Measurements from ENCODE around the gene CREB5.

Gene CREB5

DNA sequence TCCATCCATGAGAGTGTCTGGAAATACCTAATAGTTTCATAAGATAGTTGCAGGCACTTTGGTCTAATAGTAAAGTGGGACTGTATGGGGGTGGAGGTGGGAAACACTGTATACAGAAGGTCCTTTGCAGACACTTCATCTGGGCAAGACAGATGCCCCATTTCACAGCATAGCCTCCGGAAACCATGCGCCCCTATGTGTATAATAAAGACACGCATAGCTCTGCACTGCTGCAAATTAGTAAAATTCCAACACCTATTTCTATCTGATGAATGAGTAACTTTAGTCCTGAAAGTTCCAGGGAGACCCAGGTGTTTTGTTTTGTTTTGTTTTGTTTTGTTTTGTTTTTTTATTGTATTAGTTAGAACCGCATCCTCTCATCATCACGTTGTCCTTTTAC lies 187.1 kb downstream of the CREB5 start:
- no peak overlapping the region for H3K9ac ChIP-seq (ENCODE audit: low read length)
- no peak overlapping the region for H3K27ac ChIP-seq (ENCODE audit: low read length, poor library complexity, severe bottlenecking)
- H2BK15ac ChIP-seq (ENCODE audit: low read depth, poor library complexity, severe bottlenecking): no peak overlapping the region
- no peak overlapping the region for H2BK5ac ChIP-seq (ENCODE audit: low read depth, low read length, poor library complexity, severe bottlenecking)
- H3K4ac ChIP-seq (ENCODE audit: low read depth in 1 of 2, low read length in 2 of 2): no peak overlapping the region
- H2BK12ac ChIP-seq (ENCODE audit: low read length in 2 of 2): no peak overlapping the region
- no CpG with 5 or more reads among the region's 5 CpGs for WGBS
- H3K79me1 ChIP-seq (replicated peaks; ENCODE audit: low read length, poor library complexity, severe bottlenecking): peaks cover 1% of the 10 kb centered on the region
- H3K27me3 ChIP-seq (ENCODE audit: control insufficient read depth in 1 of 2, insufficient read depth in 1 of 2, low read length in 2 of 2): no peaks in the 10 kb centered on the region
- H3K23ac ChIP-seq (ENCODE audit: low read length in 2 of 2): no peak overlapping the region
- H2AFZ ChIP-seq (ENCODE audit: low read depth, low read length): no peak overlapping the region
- no peak overlapping the region for H3K14ac ChIP-seq (ENCODE audit: low read length in 2 of 2)
- H3K18ac ChIP-seq (ENCODE audit: low read depth in 1 of 2, low read length in 2 of 2): no peak overlapping the region
- H4K8ac ChIP-seq (ENCODE audit: low read length): no peak overlapping the region
- no peak overlapping the region for H3K4me3 ChIP-seq (ENCODE audit: insufficient read depth in 1 of 2, low read depth in 1 of 2, low read length in 2 of 2)
- H3K4me2 ChIP-seq (ENCODE audit: low read length, poor library complexity, severe bottlenecking): no peak overlapping the region
- H3K36me3 ChIP-seq (ENCODE audit: control insufficient read depth in 1 of 2, insufficient read depth in 2 of 2, low read depth in 1 of 2, low read length in 2 of 2): no peaks in the 10 kb centered on the region
- no peaks in the 10 kb centered on the region for H3K9me3 ChIP-seq (ENCODE audit: control insufficient read depth, low read length)
- H2AK5ac ChIP-seq (ENCODE audit: low read length, severe bottlenecking): no peak overlapping the region
- H4K91ac ChIP-seq (ENCODE audit: low read length): no peak overlapping the region
- H3K4me1 ChIP-seq (ENCODE audit: control insufficient read depth, insufficient read depth, low read depth, low read length): no peaks in the 10 kb centered on the region
- no peak for DNase-seq
- H2BK120ac ChIP-seq (ENCODE audit: low read depth, low read length): no peak overlapping the region

- Histone ChIP-seq H3K23ac (ENCODE audit: low read length in 2 of 2) (no peak overlapping the region), H3K27me3 (ENCODE audit: control insufficient read depth in 1 of 2, insufficient read depth in 1 of 2, low read length in 2 of 2) (no peaks in the 10 kb centered on the region), H2BK120ac (ENCODE audit: low read depth, low read length) (no peak overlapping the region), H3K79me1 (replicated peaks; ENCODE audit: low read length, poor library complexity, severe bottlenecking) (peaks cover 1% of the 10 kb centered on the region), H3K4ac (ENCODE audit: low read depth in 1 of 2, low read length in 2 of 2) (no peak overlapping the region), H3K9me3 (ENCODE audit: control insufficient read depth, low read length) (no peaks in the 10 kb centered on the region), H2AFZ (ENCODE audit: low read depth, low read length) (no peak overlapping the region), H2BK5ac (ENCODE audit: low read depth, low read length, poor library complexity, severe bottlenecking) (no peak overlapping the region), H3K4me2 (ENCODE audit: low read length, poor library complexity, severe bottlenecking) (no peak overlapping the region), H2AK5ac (ENCODE audit: low read length, severe bottlenecking) (no peak overlapping the region), H3K27ac (ENCODE audit: low read length, poor library complexity, severe bottlenecking) (no peak overlapping the region), H3K18ac (ENCODE audit: low read depth in 1 of 2, low read length in 2 of 2) (no peak overlapping the region), H2BK15ac (ENCODE audit: low read depth, poor library complexity, severe bottlenecking) (no peak overlapping the region), H3K36me3 (ENCODE audit: control insufficient read depth in 1 of 2, insufficient read depth in 2 of 2, low read depth in 1 of 2, low read length in 2 of 2) (no peaks in the 10 kb centered on the region), H3K14ac (ENCODE audit: low read length in 2 of 2) (no peak overlapping the region), H4K8ac (ENCODE audit: low read length) (no peak overlapping the region), H2BK12ac (ENCODE audit: low read length in 2 of 2) (no peak overlapping the region), H3K4me3 (ENCODE audit: insufficient read depth in 1 of 2, low read depth in 1 of 2, low read length in 2 of 2) (no peak overlapping the region), H3K9ac (ENCODE audit: low read length) (no peak overlapping the region), H4K91ac (ENCODE audit: low read length) (no peak overlapping the region), H3K4me1 (ENCODE audit: control insufficient read depth, insufficient read depth, low read depth, low read length) (peaks cover under 1% of the 10 kb centered on the region)
- no peak for DNase-seq
- 95% methylated on average over 3 of the region's 3 CpGs for WGBS
Observed at GRCh38 chr7:28602282-28602681, 190.0 kb downstream of the CREB5 start.

DNA sequence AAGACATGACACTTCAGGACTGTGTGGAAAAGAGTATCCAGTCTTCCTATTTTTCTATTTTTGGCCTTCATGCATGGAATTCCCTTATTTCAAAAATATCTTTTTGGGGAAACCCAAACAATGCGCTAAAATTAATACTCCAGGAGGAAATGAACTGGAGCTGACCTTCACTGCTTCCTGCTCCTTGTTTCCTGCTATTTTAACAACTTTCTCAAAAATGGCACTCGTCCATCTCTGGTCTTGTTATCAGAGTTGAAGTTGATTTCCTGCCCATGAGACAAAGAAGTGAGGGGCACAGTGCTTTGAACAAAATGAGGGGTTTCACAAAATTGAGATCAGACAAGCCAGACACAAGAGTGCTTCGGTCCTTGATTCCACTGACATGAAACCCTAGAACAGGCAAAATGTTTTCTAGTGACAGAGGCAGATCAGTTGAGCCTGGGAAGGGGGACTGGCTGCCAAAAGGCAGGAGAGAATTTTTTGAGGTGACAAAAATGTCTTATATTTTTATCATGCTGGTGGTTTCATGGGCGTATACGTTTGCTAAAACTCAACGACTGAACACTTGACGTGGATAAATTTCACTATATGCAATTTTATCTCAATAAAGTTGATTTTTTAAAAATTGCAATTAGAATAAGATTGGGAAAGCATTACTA lies 193.2 kb downstream of the CREB5 start:
- Histone ChIP-seq H2AFZ (ENCODE audit: low read depth, low read length) (no peak overlapping the region), H3K23ac (ENCODE audit: low read length in 2 of 2) (no peak overlapping the region), H3K14ac (ENCODE audit: low read length in 2 of 2) (no peak overlapping the region), H2BK5ac (ENCODE audit: low read depth, low read length, poor library complexity, severe bottlenecking) (no peak overlapping the region), H4K91ac (ENCODE audit: low read length) (no peak overlapping the region), H3K4me3 (ENCODE audit: insufficient read depth in 1 of 2, low read depth in 1 of 2, low read length in 2 of 2) (no peak overlapping the region), H3K9ac (ENCODE audit: low read length) (no peak overlapping the region), H3K4me2 (ENCODE audit: low read length, poor library complexity, severe bottlenecking) (no peak overlapping the region), H3K36me3 (ENCODE audit: control insufficient read depth in 1 of 2, insufficient read depth in 2 of 2, low read depth in 1 of 2, low read length in 2 of 2) (no peaks in the 10 kb centered on the region), H3K18ac (ENCODE audit: low read depth in 1 of 2, low read length in 2 of 2) (no peak overlapping the region), H3K4me1 (ENCODE audit: control insufficient read depth, insufficient read depth, low read depth, low read length) (peaks cover 9% of the 10 kb centered on the region), H3K79me1 (replicated peaks; ENCODE audit: low read length, poor library complexity, severe bottlenecking) (peaks cover 8% of the 10 kb centered on the region), H3K27ac (ENCODE audit: low read length, poor library complexity, severe bottlenecking) (no peak overlapping the region), H2BK12ac (ENCODE audit: low read length in 2 of 2) (no peak overlapping the region), H3K27me3 (ENCODE audit: control insufficient read depth in 1 of 2, insufficient read depth in 1 of 2, low read length in 2 of 2) (peaks cover 0 to 9% of the 10 kb centered on the region in 2 experiments), H4K8ac (ENCODE audit: low read length) (no peak overlapping the region), H3K9me3 (ENCODE audit: control insufficient read depth, low read length) (no peaks in the 10 kb centered on the region), H2BK15ac (ENCODE audit: low read depth, poor library complexity, severe bottlenecking) (no peak overlapping the region), H2BK120ac (ENCODE audit: low read depth, low read length) (no peak overlapping the region), H3K4ac (ENCODE audit: low read depth in 1 of 2, low read length in 2 of 2) (no peak overlapping the region), H2AK5ac (ENCODE audit: low read length, severe bottlenecking) (no peak overlapping the region)
- 80% methylated on average over 3 of the region's 7 CpGs for WGBS
- DNase-seq: no peak

GRCh38 chr7:28606421-28606820 lies 194.1 kb downstream of the CREB5 start:
- DNase-seq: no peak
- no peak overlapping the region for H2BK12ac ChIP-seq (ENCODE audit: low read length in 2 of 2)
- H3K4me3 ChIP-seq (ENCODE audit: insufficient read depth in 1 of 2, low read depth in 1 of 2, low read length in 2 of 2): no peak overlapping the region
- H2BK120ac ChIP-seq (ENCODE audit: low read depth, low read length): no peak overlapping the region
- H2BK15ac ChIP-seq (ENCODE audit: low read depth, poor library complexity, severe bottlenecking): no peak overlapping the region
- no peaks in the 10 kb centered on the region for H3K36me3 ChIP-seq (ENCODE audit: control insufficient read depth in 1 of 2, insufficient read depth in 2 of 2, low read depth in 1 of 2, low read length in 2 of 2)
- no peak overlapping the region for H3K14ac ChIP-seq (ENCODE audit: low read length in 2 of 2)
- no peak overlapping the region for H2AFZ ChIP-seq (ENCODE audit: low read depth, low read length)
- H3K27me3 ChIP-seq (ENCODE audit: control insufficient read depth in 1 of 2, insufficient read depth in 1 of 2, low read length in 2 of 2): peaks cover 0 to 9% of the 10 kb centered on the region in 2 experiments
- H2BK5ac ChIP-seq (ENCODE audit: low read depth, low read length, poor library complexity, severe bottlenecking): no peak overlapping the region
- H3K79me1 ChIP-seq (replicated peaks; ENCODE audit: low read length, poor library complexity, severe bottlenecking): peaks cover 7% of the 10 kb centered on the region
- H4K8ac ChIP-seq (ENCODE audit: low read length): no peak overlapping the region
- no peak overlapping the region for H2AK5ac ChIP-seq (ENCODE audit: low read length, severe bottlenecking)
- H3K4ac ChIP-seq (ENCODE audit: low read depth in 1 of 2, low read length in 2 of 2): no peak overlapping the region
- H4K91ac ChIP-seq (ENCODE audit: low read length): no peak overlapping the region
- H3K9me3 ChIP-seq (ENCODE audit: control insufficient read depth, low read length): no peaks in the 10 kb centered on the region
- no peak overlapping the region for H3K4me2 ChIP-seq (ENCODE audit: low read length, poor library complexity, severe bottlenecking)
- no peak overlapping the region for H3K18ac ChIP-seq (ENCODE audit: low read depth in 1 of 2, low read length in 2 of 2)
- no peak overlapping the region for H3K27ac ChIP-seq (ENCODE audit: low read length, poor library complexity, severe bottlenecking)
- H3K9ac ChIP-seq (ENCODE audit: low read length): no peak overlapping the region
- H3K23ac ChIP-seq (ENCODE audit: low read length in 2 of 2): no peak overlapping the region
- peaks cover 9% of the 10 kb centered on the region for H3K4me1 ChIP-seq (ENCODE audit: control insufficient read depth, insufficient read depth, low read depth, low read length)

All from mesenchymal stem cell (in vitro differentiated cells and primary cell).